ENCODE results near the gene USP49. TPM values are rescaled to one million over a fixed set of nuclear protein-coding genes. Genes with fewer than 3 reads are reported as not detected.

Gene USP49
- total RNA-seq, 1 experiment from 2014 or later = 1.4 TPM

DNA sequence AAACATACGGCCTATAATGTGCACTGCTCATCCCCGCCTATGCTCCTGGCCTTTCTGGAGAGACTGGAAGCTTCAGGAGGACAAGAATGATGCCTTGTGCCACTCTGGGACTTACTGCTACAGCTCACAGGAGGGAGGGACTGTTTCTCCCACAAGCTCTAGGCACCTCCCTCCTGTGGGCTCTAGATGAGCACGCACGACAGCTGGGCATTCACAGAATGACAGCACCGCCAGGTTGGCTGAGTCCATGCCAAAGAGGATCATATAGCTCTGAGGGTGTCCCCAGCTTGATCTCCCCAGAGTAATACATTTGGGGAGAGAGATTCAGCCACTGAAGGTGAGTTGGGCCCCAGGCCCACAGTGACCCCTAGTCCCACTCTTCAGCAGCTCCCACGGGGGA, 137.9 kb downstream of the USP49 start:
- no peak for DNase-seq (ENCODE audit: low spot score)

DNA sequence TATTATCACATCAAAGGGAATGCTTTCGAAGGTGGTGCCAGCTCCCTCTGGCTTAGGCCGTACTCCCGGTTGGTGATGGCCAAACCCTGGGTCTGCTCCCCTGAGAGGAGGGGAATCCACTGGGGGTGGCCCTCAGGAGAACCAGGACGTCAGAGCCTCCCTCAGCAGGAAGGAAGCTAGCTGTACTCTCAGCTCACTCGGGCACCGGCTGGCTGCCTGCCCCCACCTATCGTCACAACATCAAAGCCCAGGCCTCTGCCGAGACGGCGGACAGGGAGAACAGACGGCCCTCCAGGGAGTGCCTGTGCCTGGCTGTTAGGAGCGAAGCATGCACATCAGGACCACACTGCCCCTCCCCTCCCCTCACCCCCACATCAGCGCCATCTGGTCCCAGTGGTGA, 138.8 kb downstream of the USP49 start:
- no peak for DNase-seq (ENCODE audit: low spot score)

DNA sequence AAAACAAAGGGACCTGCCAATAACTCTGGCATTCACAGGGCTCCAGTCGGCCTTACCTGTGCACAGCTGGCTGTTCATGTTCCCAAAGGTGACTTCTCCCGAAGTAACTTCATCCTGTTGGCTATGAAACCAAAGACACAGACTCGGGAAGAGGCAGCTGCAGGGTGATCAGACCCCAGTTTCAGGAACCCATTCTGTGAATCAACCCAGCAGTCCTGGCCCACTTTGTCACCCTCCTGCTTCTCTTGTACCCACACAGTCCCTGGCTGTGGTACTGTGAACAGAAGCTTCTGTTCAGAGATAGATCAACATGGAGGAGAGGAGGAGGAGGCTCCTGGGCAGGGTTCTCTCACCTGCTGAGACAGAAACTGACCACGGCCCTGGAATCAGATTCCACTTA, 139.3 kb downstream of the USP49 start:
- DNase-seq (ENCODE audit: low spot score) = no peak

DNA sequence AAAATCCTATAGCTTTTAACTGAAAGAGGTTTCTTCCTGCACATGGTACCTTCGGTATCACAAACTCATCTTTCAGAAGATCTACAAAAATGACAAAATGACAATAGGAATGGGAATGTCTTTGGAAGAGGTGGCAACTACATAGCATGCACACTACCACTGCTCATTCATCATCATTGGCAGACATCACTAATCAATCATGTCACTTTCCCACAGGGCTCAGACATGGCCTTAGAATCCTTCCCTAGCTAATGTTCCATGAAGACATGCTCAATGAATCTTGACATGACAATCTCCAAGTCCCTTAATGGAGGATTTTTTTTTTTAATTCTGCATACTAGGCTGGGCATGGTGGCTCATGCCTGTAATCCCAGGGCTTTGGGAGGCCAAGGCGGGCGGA, 144.8 kb downstream of the USP49 start:
- DNase-seq (ENCODE audit: low spot score) = no peak

DNA sequence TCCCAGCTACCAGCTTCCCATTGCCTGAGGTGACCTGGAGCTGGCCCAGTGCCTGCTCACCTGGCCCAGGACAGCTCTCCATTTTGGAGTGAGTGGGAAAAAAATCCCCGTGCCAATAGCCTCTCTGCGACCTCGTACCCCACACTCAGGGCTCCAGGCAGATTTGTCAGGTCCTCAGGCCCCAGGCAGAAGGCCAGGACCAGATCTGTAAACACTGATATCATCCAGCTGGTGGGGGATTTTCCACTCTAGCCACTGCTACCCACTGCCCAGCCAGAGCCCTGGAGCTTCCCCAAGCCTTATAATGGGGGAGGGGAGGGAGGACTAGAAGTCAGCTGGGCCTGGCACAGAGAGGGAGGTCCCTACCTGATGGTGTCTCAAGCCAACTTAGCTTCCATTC, 146.6 kb downstream of the USP49 start:
- DNase-seq (ENCODE audit: low spot score) = no peak

DNA sequence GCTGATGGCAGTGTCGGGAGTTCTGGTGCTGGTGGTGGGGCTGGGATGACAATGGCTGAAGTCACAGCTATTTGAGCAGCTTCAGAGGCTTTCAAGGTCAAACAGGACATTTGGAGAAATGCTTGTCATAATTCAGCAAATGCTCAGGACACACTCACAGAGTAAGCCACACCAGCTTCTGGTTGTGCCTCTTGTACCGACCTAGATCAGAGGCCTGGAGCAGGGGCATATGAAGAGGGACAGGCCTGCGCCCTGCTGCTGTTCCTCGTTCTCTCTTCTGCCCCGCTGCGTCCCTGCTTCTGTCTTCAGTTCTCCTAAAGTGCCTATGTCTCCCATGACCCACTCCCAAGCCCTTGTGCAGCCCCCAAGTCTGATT, 147.1 kb downstream of the USP49 start:
- no peak for DNase-seq (ENCODE audit: low spot score)

DNA sequence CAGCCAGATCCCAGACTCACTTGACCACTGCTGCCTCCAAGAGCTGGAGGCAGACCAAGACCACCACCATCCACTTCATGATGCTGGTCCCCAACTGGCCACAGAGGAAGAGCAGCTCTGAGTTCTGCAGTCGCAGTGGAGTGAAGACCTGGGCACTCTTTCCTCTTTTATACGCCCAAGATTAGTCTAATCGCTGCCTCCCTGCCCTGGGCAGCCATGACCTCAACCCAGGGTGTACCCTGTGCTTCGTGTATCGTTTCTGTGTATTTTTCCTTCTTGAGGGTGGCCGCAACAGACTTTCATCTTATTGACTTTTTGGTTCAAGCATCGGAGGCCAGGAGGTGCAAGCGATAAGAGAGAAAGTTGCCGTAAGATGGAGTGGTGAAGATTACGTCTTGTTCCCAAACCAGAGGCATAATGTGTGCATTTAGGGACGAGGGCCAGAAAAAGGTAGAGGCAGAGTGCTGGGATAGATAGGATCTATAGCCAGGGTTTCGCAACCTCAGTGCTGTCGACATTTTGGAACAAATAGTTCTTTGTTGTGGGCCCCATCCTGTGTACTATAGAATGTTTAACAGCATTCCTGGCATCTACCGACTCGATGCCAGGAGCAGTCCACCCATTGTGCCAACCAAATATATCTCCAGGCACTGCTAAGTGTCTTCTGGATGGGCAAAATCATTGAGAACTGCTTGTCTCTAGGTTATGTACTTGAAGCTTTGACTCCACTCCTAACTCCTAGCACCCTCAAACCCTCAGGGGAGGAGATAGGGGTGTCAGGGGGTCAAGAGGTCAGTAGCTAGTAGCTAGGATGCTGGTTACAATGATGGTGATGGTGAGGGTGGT, 147.7 kb downstream of the USP49 start, which contains the start of gene PGC:
TSS of gene PGC (minus strand) at position 142 of the 846 bp plus-strand sequence. CDS start at position 79, 63 bp downstream.
- no peak for DNase-seq (ENCODE audit: low spot score)

DNA sequence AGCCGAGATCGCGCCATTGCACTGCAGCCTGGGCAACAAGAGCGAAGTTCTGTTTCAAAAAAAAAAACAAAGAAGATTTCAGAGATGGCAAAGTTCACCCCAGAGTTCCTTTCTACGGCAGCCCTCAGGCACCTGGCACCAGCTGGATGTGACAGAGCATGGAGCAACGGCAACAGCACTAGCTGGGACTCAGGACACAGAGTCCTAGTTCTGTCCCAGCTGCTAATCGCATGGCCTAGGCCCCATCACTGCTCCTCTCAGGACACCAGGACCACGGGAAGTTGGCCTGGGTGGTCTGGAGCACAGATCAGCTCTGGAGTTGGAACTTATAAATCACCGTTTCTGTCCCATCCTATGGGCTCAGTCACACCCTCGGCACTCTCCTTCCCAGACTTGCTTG, 149.1 kb downstream of the USP49 start:
- DNase-seq (ENCODE audit: low spot score) = no peak

DNA sequence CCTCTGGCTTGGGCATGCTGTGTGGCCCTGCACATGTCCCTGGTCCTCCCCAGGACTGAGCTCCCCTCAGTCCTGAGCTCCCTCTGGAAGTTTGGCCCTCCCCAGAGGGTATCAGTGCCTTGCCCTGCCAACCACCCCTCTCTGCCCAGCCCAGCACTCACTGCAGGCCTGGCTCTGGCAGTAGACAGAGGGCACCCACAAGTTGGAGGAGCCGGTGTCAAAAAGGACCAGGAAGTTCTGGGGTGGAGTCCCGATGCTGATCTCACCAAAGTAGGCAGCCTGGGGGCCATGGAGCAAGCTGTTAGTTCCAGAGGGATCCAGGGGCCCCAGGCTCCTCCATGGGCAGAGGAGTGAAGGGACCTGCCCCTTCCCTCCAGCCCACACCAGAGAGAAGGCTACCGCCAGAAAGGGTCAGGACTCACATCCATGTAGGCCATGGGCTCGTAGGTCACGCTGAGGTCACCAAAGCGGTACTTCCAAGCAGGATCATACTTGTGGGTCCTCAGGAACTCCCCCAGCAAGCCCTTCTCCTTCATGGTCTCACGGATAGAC, 150.9 kb downstream of the USP49 start:
- DNase-seq (ENCODE audit: low spot score) = no peak

DNA sequence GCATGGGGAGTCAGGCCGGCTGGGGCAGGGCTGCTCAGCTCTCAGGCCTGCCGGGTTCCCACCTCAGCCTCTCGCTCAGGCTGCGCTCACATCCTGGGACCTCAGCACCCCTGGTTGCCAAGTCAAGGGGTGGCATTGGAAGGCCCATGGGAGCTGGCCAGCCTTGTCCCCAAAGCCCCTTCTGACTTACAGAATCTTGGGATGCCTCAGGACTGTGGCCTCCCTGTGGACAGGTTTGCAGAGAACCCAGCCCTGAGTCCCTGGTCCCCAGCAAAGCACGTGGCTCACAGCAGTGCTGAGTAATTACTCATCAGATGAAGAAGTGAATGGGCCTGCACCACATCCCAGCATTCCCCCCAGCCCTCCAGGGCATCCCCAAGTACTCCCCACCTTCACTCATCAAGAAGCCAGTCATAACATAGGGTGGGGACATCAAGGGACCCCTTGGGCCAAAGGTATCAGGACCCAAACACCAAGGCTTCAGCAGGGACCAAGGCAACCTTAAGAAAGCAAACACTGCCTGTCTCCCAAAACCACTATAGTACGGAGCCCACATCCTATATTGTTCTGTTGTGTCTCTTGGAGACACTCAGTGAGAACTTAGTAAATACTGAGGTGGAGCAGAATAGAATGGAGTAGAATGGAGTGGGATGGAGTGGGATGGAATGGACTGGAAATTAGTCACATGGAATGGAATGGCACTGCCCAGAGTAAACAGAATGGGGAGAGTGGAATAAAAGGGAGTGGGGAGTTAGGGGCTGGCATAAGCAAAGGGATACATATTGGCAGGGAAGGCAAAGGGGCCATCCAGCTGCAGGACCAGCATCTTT, 151.6 kb downstream of the USP49 start:
- no peak for DNase-seq (ENCODE audit: low spot score)

DNA sequence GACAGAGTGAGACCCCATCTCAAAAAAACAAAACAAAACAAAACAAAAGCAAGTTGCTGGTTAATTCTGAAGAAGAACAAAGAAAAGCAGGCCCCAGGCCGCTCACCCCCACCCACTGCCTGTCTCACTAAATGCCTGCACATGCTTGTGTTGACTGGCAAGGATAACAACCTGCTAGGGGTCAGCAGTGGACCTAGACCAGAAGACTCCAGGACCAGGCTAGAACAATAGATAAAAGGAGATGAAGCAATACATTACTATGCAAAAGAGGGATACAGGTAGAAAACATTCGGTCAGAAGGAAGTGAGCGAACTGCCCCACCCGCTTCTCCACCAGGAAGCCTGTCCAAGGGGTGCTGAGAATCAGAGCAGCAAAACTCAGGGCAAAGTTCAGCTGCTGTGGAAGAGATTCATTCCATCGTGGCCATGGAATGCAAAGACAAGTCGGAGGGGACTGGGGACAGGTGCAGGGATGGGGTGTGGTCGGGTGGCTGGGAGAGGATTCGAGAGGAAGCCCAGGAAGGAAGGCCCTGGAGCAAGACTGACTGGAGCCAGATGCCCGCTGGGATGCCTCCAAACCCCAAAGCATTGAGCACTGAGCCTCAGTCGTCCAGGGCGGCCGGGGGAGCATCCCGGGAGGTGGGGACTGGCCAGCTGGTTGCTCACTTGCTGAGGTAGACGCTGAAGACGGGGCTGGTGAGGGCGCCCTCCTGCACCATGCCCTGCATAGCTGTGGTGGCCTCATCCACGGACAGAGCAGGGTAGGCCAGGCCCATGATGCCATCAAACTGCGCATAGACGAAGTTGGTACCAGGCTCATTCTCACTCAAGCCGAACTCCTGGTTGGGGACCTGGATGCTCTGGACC, 153.3 kb downstream of the USP49 start:
- no peak for DNase-seq (ENCODE audit: low spot score)

DNA sequence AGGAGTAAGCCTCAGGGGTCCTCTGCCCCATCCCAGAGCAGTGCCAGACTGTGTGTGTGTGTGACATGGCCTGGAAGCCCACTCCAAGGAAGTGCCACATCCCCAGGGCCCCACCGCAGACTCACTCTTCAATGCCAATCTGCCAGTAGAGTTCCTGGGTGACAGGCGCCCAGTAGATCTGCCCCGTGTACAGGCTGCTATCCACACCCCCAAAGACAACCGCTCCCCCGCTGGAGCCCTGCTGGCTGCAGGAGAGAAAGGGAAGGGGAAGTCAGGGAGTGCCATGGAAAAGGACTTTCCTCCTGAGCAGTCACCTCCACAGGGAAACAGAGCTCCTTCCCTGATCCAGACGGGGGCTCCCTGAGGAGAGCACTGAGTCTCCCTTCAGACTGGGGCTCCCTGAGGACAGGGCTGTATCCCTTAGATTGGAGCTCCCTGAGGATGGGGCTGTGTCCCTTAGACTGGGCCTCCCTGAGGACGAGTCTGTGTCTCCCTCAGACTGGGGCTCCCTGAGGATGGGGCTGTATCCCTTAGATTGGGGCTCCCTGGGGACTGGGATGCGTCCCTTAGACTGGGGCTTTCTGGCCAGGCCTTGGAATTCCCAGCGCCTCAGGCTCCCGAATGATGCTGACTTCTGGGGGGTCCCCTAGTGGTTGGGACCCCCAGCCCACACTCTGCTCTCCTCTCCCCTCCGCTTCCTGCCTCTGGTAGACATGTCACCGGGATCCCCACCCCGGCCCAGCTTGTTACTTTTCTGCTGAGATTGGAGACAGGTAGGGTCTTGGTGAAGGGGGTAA, 154.6 kb downstream of the USP49 start:
- no peak for DNase-seq (ENCODE audit: low spot score)

Other genes with a start within 250 kb of the USP49 start
- gene TFEB, start 159.8 kb downstream of the USP49 start, total RNA-seq (2014; rRNA removed; shearing (Covaris generic)) = 1.6 and 9.2 TPM in 2 replicates
- not detected in 2 replicates for gene PGC, start 148.0 kb downstream of the USP49 start, total RNA-seq (2014; rRNA removed; shearing (Covaris generic))
- gene FRS3, start 115.5 kb downstream of the USP49 start, total RNA-seq (2014; rRNA removed; shearing (Covaris generic)) = 0.66 and 1.1 TPM in 2 replicates
- gene PRICKLE4, start 114.6 kb downstream of the USP49 start, total RNA-seq (2014; rRNA removed; shearing (Covaris generic)) = not detected in 2 replicates
- 222 and 348 TPM in 2 replicates for gene TOMM6, start 107.7 kb downstream of the USP49 start, total RNA-seq (2014; rRNA removed; shearing (Covaris generic))
- gene MED20, start 25.8 kb upstream of the USP49 start, total RNA-seq (2014; rRNA removed; shearing (Covaris generic)) = 49.4 and 51.8 TPM in 2 replicates
- gene BYSL, start 26.1 kb upstream of the USP49 start, total RNA-seq (2014; rRNA removed; shearing (Covaris generic)) = 25.0 and 27.8 TPM in 2 replicates
- 50.0 and 51.3 TPM in 2 replicates for gene CCND3, start 46.4 kb upstream of the USP49 start, total RNA-seq (2014; rRNA removed; shearing (Covaris generic))
- gene TAF8, start 155.1 kb upstream of the USP49 start, total RNA-seq (2014; rRNA removed; shearing (Covaris generic)) = 27.8 and 30.4 TPM in 2 replicates
- not detected in 2 replicates for gene C6orf132, start 247.2 kb upstream of the USP49 start, total RNA-seq (2014; rRNA removed; shearing (Covaris generic))